Parathyroid adenoma (tissue), 2 donors: ENCODE results near the gene LARP7.
"Not testable (repeated sequence)": the region's sequence is repeated elsewhere in the genome, so short reads cannot be mapped to it uniquely, and the experiment has no call there.

Experiments
- H2AFZ ChIP-seq: fragments of 300-600 bp; sonication (generic); one replicate; pipeline ENCODE4 v1.7.0; 2017; ENCODE audit warnings: antibody characterized with exemption, mild to moderate bottlenecking
- H3K27ac ChIP-seq: fragments of 300-600 bp; sonication (generic); one replicate; pipeline ENCODE4 v1.7.0; 2017
- H3K27me3 ChIP-seq: fragments of 300-600 bp; sonication (generic); one replicate; pipeline ENCODE4 v1.7.0; 2017; ENCODE audit warnings: low read length; ENCODE audit not compliant: control insufficient read depth, insufficient read depth
- H3K36me3 ChIP-seq: fragments of 300-600 bp; sonication (generic); one replicate; pipeline ENCODE4 v1.7.0; 2017; ENCODE audit warnings: low read length; ENCODE audit not compliant: control insufficient read depth, insufficient read depth
- H3K4me1 ChIP-seq: fragments of 300-600 bp; sonication (generic); one replicate; pipeline ENCODE4 v1.7.0; 2017; ENCODE audit warnings: control low read depth
- H3K4me2 ChIP-seq: fragments of 300-600 bp; sonication (generic); one replicate; pipeline ENCODE4 v1.7.0; 2017; ENCODE audit warnings: low read length
- H3K4me3 ChIP-seq: fragments of 300-600 bp; sonication (generic); one replicate; pipeline ENCODE4 v1.7.0; 2017; ENCODE audit warnings: low read depth, low read length
- H3K79me2 ChIP-seq: fragments of 300-600 bp; sonication (generic); one replicate; pipeline ENCODE4 v1.7.0; 2017; ENCODE audit warnings: control low read depth
- H3K9ac ChIP-seq: fragments of 300-600 bp; sonication (generic); one replicate; pipeline ENCODE4 v1.7.0; 2017; ENCODE audit warnings: mild to moderate bottlenecking
- H3K9me3 ChIP-seq: fragments of 300-600 bp; sonication (generic); one replicate; pipeline ENCODE4 v1.7.0; 2017; ENCODE audit warnings: low read length; ENCODE audit not compliant: control insufficient read depth
- CTCF ChIP-seq: fragments of 300-600 bp; sonication (generic); IDR thresholded peaks from one replicate; pipeline ENCODE4 v1.7.0; 2017; ENCODE audit warnings: antibody characterized with exemption, mild to moderate bottlenecking
- donor health status: primary hyperparathyroidism.

LARP7 gene

GRCh38 chr4:112649055-112649408, 12.1 kb downstream of the LARP7 start:
- no peak overlapping the region for H3K27ac ChIP-seq
- H3K4me3 ChIP-seq, result no peak overlapping the region
- no peaks in the 10 kb centered on the region for H3K4me1 ChIP-seq
- no peak overlapping the region for H2AFZ ChIP-seq
- no peak overlapping the region for H3K4me2 ChIP-seq
- H3K9me3 ChIP-seq, result no peaks in the 10 kb centered on the region
- H3K36me3 ChIP-seq, result no peaks in the 10 kb centered on the region
- no peak overlapping the region for H3K9ac ChIP-seq
- no peak for TF ChIP-seq CTCF
- H3K27me3 ChIP-seq, result no peaks in the 10 kb centered on the region
- no peaks in the 10 kb centered on the region for H3K79me2 ChIP-seq

DNA sequence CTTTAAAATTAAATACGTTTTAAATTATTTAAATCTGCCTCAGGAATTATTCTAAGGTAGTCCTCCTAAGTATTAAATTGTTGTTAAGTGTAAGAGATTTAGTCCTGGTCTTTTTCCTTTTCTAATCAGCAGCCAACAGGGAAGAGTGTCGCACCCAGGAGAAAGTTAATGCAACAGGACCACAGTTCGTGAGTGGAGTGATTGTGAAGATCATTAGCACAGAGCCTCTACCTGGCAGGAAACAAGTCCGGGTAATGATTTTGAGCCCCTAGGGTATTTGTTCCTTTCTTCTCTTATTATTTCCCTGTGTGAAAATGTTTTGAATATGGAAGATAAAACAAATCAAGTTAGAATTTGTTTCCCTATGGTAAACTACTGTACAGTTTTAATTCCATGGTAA, 13.4 kb downstream of the LARP7 start:
- no peak overlapping the region for H3K27ac ChIP-seq
- H2AFZ ChIP-seq, result no peak overlapping the region
- no peaks in the 10 kb centered on the region for H3K4me1 ChIP-seq
- no peak for TF ChIP-seq CTCF
- H3K36me3 ChIP-seq, result no peaks in the 10 kb centered on the region
- no peaks in the 10 kb centered on the region for H3K27me3 ChIP-seq
- no peaks in the 10 kb centered on the region for H3K9me3 ChIP-seq
- H3K4me2 ChIP-seq, result no peak overlapping the region
- no peak overlapping the region for H3K4me3 ChIP-seq
- no peaks in the 10 kb centered on the region for H3K79me2 ChIP-seq
- no peak overlapping the region for H3K9ac ChIP-seq

- Histone ChIP-seq H3K27me3 (no peaks in the 10 kb centered on the region), H3K27ac (no peak overlapping the region), H3K4me1 (no peaks in the 10 kb centered on the region), H3K9ac (no peak overlapping the region), H3K9me3 (no peaks in the 10 kb centered on the region), H3K4me3 (no peak overlapping the region), H3K36me3 (no peaks in the 10 kb centered on the region), H3K79me2 (no peaks in the 10 kb centered on the region), H3K4me2 (no peak overlapping the region), H2AFZ (no peak overlapping the region)
- no peak for TF ChIP-seq CTCF
Observed at GRCh38 chr4:112651641-112652040, 14.7 kb downstream of the LARP7 start.

GRCh38 chr4:112652216-112652615, 15.3 kb downstream of the LARP7 start:
- no peak overlapping the region for H2AFZ ChIP-seq
- no peaks in the 10 kb centered on the region for H3K4me1 ChIP-seq
- no peaks in the 10 kb centered on the region for H3K9me3 ChIP-seq
- TF ChIP-seq CTCF, result no peak
- H3K4me2 ChIP-seq, result no peak overlapping the region
- H3K9ac ChIP-seq, result no peak overlapping the region
- H3K27ac ChIP-seq, result no peak overlapping the region
- H3K36me3 ChIP-seq, result no peaks in the 10 kb centered on the region
- H3K79me2 ChIP-seq, result no peaks in the 10 kb centered on the region
- H3K27me3 ChIP-seq, result no peaks in the 10 kb centered on the region
- no peak overlapping the region for H3K4me3 ChIP-seq

DNA sequence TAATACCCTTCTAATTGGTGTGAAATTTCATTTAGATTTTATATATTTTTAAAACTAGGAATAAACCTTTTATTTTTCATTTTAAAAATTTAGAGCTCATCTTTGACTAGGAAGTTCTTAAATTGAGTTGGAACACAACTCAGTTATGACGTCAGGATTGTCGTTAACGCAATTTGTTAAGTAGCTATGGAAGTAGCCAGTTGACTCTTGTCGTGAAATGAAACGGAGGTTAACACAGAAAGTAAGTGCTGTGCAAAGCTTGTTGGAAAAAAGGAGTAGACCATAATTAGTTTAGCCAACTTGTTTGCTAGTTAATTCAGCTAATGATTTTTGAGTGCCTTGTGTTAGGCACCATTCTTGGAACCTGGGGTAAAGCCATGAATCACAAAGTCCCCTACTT, 18.3 kb downstream of the LARP7 start:
- H2AFZ ChIP-seq, result no peak overlapping the region
- H3K27ac ChIP-seq, result no peak overlapping the region
- H3K9ac ChIP-seq, result no peak overlapping the region
- no peaks in the 10 kb centered on the region for H3K79me2 ChIP-seq
- no peaks in the 10 kb centered on the region for H3K4me1 ChIP-seq
- no peaks in the 10 kb centered on the region for H3K9me3 ChIP-seq
- no peaks in the 10 kb centered on the region for H3K36me3 ChIP-seq
- H3K4me3 ChIP-seq, result no peak overlapping the region
- no peak for TF ChIP-seq CTCF
- H3K27me3 ChIP-seq, result no peaks in the 10 kb centered on the region
- H3K4me2 ChIP-seq, result no peak overlapping the region

GRCh38 chr4:112656115-112656514, 19.2 kb downstream of the LARP7 start:
- not testable (repeated sequence) for H2AFZ ChIP-seq, H3K36me3 ChIP-seq, H3K9me3 ChIP-seq

More at GRCh38 chr4:112656115-112656514, 19.2 kb downstream of the LARP7 start:
- not testable (repeated sequence) for H3K4me3 ChIP-seq, H3K9ac ChIP-seq, H3K27ac ChIP-seq, H3K79me2 ChIP-seq, H3K4me1 ChIP-seq, H3K27me3 ChIP-seq, H3K4me2 ChIP-seq
